Smooth muscle cell of trachea (primary cell): ENCODE data around the gene IFITM10. TPM values are rescaled to one million over a fixed set of nuclear protein-coding genes. Genes with fewer than 3 reads are reported as not detected.

ENCODE experiments used
- total RNA-seq: library from RNA; depleted of rRNA; stranded (reverse); fragments of >200 nt; gene quantifications from 2 replicates; pipeline ENCODE4 v1.2.1, GENCODE V29; 2014

Gene IFITM10
- total RNA-seq, result 0.58 and 0.83 TPM in 2 replicates

DNA sequence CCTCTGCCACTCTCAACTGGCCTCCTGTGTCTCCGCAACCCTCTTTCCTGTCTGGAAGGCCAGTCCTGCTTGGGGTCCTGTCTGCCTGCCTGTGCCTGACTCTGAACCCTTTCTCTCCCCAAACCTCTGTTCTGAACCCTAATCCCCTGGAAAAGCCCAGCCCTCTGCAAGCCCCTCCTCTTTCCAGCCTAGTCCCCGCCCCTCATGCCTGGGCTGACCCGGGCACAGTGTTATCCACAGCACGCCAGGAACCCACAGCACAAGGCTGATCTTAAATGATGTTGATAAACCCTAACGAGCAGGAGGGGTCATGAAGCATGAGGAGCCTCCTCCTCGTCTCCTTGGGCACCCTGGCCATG is at the start of gene IFITM10:
TSS of gene IFITM10 (minus strand) at position 115 of the 359 bp plus-strand sequence. CDS start 153 bp downstream, outside the sequence.

GRCh38 chr11:1763796-1764661 is 13.6 kb upstream of the IFITM10 start, which contains the start of gene CTSD:
TSS of gene CTSD (minus strand) at chr11:1763927. CDS start at chr11:1763859, 68 bp downstream.

GRCh38 chr11:1696608-1697570 is 53.5 kb downstream of the IFITM10 start, which contains the start of gene KRTAP5-6:
TSS of gene KRTAP5-6 (plus strand) at chr11:1697195. CDS start at chr11:1697246, 51 bp downstream.

Other genes with a start within 250 kb of the IFITM10 start
- 0.33 and 0.87 TPM in 2 replicates for gene DUSP8, start 178.3 kb downstream of the IFITM10 start, total RNA-seq
- gene KRTAP5-1, start 165.3 kb downstream of the IFITM10 start, total RNA-seq, result not detected in 2 replicates
- not detected in 2 replicates for gene KRTAP5-2, start 152.3 kb downstream of the IFITM10 start, total RNA-seq
- gene KRTAP5-3, start 142.1 kb downstream of the IFITM10 start, total RNA-seq, result not detected in 2 replicates
- gene KRTAP5-4, start 128.5 kb downstream of the IFITM10 start, total RNA-seq, result not detected in 2 replicates
- gene KRTAP5-5, start 120.8 kb downstream of the IFITM10 start, total RNA-seq, result not detected in 2 replicates
- not detected in 2 replicates for gene KRTAP5-6, start 53.4 kb downstream of the IFITM10 start, total RNA-seq
- gene CTSD, start 13.3 kb upstream of the IFITM10 start, total RNA-seq, result 228 and 489 TPM in 2 replicates
- gene SYT8, start 84.4 kb upstream of the IFITM10 start, total RNA-seq, result not detected in 2 replicates
- not detected in 2 replicates for gene TNNI2, start 88.4 kb upstream of the IFITM10 start, total RNA-seq
- gene LSP1, start 102.5 kb upstream of the IFITM10 start, total RNA-seq, result 3.2 and 19.0 TPM in 2 replicates
- gene PRR33, start 141.3 kb upstream of the IFITM10 start, total RNA-seq, result not detected in 2 replicates
- 0.50 TPM in 1 of 2 replicates, not detected in the other for gene TNNT3, start 169.1 kb upstream of the IFITM10 start, total RNA-seq
- 97.1 and 238 TPM in 2 replicates for gene MRPL23, start 196.7 kb upstream of the IFITM10 start, total RNA-seq
- 2.9 and 29.9 TPM in 2 replicates for gene H19, start 247.2 kb upstream of the IFITM10 start, total RNA-seq